GM23338 (cell line): ENCODE measurements around the gene TBC1D21. TPM values are rescaled to one million over a fixed set of nuclear protein-coding genes. Genes with fewer than 3 reads are reported as not detected.

Experiments used
- ATAC-seq: fragments of 200-7000 bp; cut with Tn5 transposase; 3 replicates; pipeline ENCODE4 v1.9.1; 2020
- DNase-seq: peaks from one replicate; pipeline ENCODE4 v3.0.0-alpha.2; 2015; ENCODE audit warnings: low spot score
- H2AFZ ChIP-seq: fragments of 200-600 bp; sonication (generic); 2 replicates; pipeline ENCODE4 v1.8.0; 2016; ENCODE audit warnings: antibody characterized with exemption, mild to moderate bottlenecking, moderate library complexity
- H3F3A ChIP-seq: fragments of 200-600 bp; sonication (generic); replicated peaks from 2 replicates; pipeline ENCODE4 v1.8.0; 2017; ENCODE audit warnings: antibody characterized with exemption, mixed run types, low read depth
- H3K27ac ChIP-seq: fragments of 200-600 bp; sonication (generic); 2 replicates; pipeline ENCODE4 v1.6.1; 2016; ENCODE audit warnings: low read depth
- H3K27me3 ChIP-seq: fragments of 200-600 bp; sonication (generic); 2 replicates; pipeline ENCODE4 v1.8.0; 2016; ENCODE audit warnings: mild to moderate bottlenecking, mixed run types, moderate library complexity; ENCODE audit not compliant: insufficient read depth
- H3K36me3 ChIP-seq: fragments of 200-600 bp; sonication (generic); 2 replicates; pipeline ENCODE4 v1.8.0; 2016; ENCODE audit warnings: mild to moderate bottlenecking; ENCODE audit not compliant: insufficient read depth
- H3K4me1 ChIP-seq: fragments of 200-600 bp; sonication (generic); 2 replicates; pipeline ENCODE4 v1.8.0; 2016; ENCODE audit warnings: mild to moderate bottlenecking, moderate library complexity; ENCODE audit not compliant: insufficient read depth
- H3K4me2 ChIP-seq: fragments of 200-600 bp; sonication (generic); 2 replicates; pipeline ENCODE4 v1.7.1; 2017; ENCODE audit warnings: mixed run types
- H3K4me3 ChIP-seq: fragments of 200-600 bp; sonication (generic); 2 replicates; pipeline ENCODE4 v1.6.1; 2016; ENCODE audit warnings: mixed run types
- H3K79me2 ChIP-seq: fragments of 200-600 bp; sonication (generic); replicated peaks from 2 replicates; pipeline ENCODE4 v1.8.0; 2017; ENCODE audit warnings: mild to moderate bottlenecking; ENCODE audit not compliant: insufficient read depth
- H3K9me2 ChIP-seq: fragments of 200-600 bp; sonication (generic); 2 replicates; pipeline ENCODE4 v1.8.0; 2017; ENCODE audit not compliant: insufficient read depth
- H4K20me1 ChIP-seq: fragments of 200-600 bp; sonication (generic); replicated peaks from 2 replicates; pipeline ENCODE4 v1.8.0; 2017; ENCODE audit warnings: mild to moderate bottlenecking; ENCODE audit not compliant: insufficient read depth
- H3K27ac Mint-ChIP-seq: 2 replicates; pipeline ENCODE4 v1.8.0; 2020; ENCODE audit warnings: inconsistent platforms, mild to moderate bottlenecking, moderate library complexity, mixed read lengths
- H3K27me3 Mint-ChIP-seq: 3 replicates; pipeline ENCODE4 v1.8.0; 2022; ENCODE audit warnings: low read depth, mild to moderate bottlenecking, moderate library complexity, mixed read lengths, inconsistent platforms; ENCODE audit not compliant: insufficient read depth, poor library complexity
- H3K36me3 Mint-ChIP-seq: 3 replicates; pipeline ENCODE4 v1.8.0; 2021; ENCODE audit warnings: low read depth, mild to moderate bottlenecking, inconsistent platforms, moderate library complexity, mixed read lengths
- H3K4me1 Mint-ChIP-seq: 3 replicates; pipeline ENCODE4 v1.8.0; 2020; ENCODE audit warnings: mild to moderate bottlenecking, inconsistent platforms, mixed read lengths
- H3K4me3 Mint-ChIP-seq: 3 replicates; pipeline ENCODE4 v1.8.0; 2021; ENCODE audit warnings: moderate library complexity, mild to moderate bottlenecking, inconsistent platforms, mixed read lengths
- H3K9me3 Mint-ChIP-seq: 3 replicates; pipeline ENCODE4 v1.8.0; 2020; ENCODE audit warnings: moderate library complexity, mild to moderate bottlenecking, inconsistent platforms, mixed read lengths
- EZH2 ChIP-seq: fragments of 200-600 bp; sonication (generic); IDR thresholded peaks from one replicate; pipeline ENCODE4 v1.8.0; 2017; ENCODE audit warnings: antibody characterized with exemption, mild to moderate bottlenecking, low read depth; ENCODE audit not compliant: unreplicated experiment
- EZH2phosphoT487 ChIP-seq: fragments of 200-600 bp; sonication (generic); IDR thresholded peaks from one replicate; pipeline ENCODE4 v1.8.1; 2018; ENCODE audit warnings: antibody characterized with exemption; ENCODE audit not compliant: unreplicated experiment
- JUNB ChIP-seq: IDR thresholded peaks from one replicate; pipeline ENCODE4 v1.6.1; 2016; ENCODE audit warnings: antibody characterized with exemption; ENCODE audit not compliant: unreplicated experiment
- POLR2AphosphoS5 ChIP-seq: IDR thresholded peaks from 2 replicates; pipeline ENCODE4 v1.6.1; 2016; ENCODE audit warnings: antibody characterized with exemption, low read depth
- ZNF331 ChIP-seq: fragments of 250-450 bp; sonication (Bioruptor Pico); IDR thresholded peaks from 2 replicates; pipeline ENCODE4 v1.5.0; 2020; ENCODE audit warnings: low read depth, mild to moderate bottlenecking, moderate library complexity
- polyA plus RNA-seq: library from polyadenylated mRNA; unstranded; fragments of >200 nt; fragmentation: Nextera tagmentation; extraction: Ambion mirVana; gene quantifications from 2 replicates; pipeline ENCODE4 v1.2.1, GENCODE V29; 2016
- total RNA-seq: library from RNA; depleted of rRNA; stranded (reverse); fragments of >200 nt; shearing (Covaris generic); gene quantifications from 2 replicates; pipeline ENCODE4 v1.2.3, GENCODE V29; 2014
- TF ChIP-seq, protein P1 (sequence below): IDR thresholded peaks from one replicate; pipeline ENCODE4 v1.6.1; 2018; ENCODE audit warnings: antibody characterized with exemption; ENCODE audit not compliant: unreplicated experiment
- TF ChIP-seq, protein P2 (sequence below), 2 experiments: fragments of 200-600 bp in 1 of 2; sonication (generic) in 1 of 2; conservative IDR thresholded peaks; 2 replicates each; pipeline versions ENCODE4 v1.5.1 to v1.6.1; 2016 to 2017; ENCODE audit warnings: antibody characterized with exemption in 2 of 2, low read depth in 2 of 2, mild to moderate bottlenecking in 2 of 2, moderate library complexity in 1 of 2

The TBC1D21 gene
- total and polyA plus RNA-seq, 2 experiments from 2014 or later = not detected

DNA sequence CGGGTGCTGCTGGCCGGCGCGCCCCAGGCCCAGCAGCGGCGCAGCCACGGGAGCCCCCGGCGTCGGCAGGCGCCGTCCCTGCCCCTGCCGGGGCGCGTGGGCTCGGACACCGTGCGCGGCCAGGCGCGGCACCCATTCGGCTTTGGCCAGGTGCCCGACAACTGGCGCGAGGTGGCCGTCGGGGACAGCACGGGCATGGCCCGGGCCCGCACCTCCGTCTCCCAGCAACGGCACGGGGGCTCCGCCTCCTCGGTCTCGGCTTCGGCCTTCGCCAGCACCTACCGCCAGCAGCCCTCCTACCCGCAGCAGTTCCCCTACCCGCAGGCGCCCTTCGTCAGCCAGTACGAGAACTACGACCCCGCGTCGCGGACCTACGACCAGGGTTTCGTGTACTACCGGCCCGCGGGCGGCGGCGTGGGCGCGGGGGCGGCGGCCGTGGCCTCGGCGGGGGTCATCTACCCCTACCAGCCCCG, 53.7 kb downstream of the TBC1D21 start (continued):
- TF ChIP-seq, protein P1, sequence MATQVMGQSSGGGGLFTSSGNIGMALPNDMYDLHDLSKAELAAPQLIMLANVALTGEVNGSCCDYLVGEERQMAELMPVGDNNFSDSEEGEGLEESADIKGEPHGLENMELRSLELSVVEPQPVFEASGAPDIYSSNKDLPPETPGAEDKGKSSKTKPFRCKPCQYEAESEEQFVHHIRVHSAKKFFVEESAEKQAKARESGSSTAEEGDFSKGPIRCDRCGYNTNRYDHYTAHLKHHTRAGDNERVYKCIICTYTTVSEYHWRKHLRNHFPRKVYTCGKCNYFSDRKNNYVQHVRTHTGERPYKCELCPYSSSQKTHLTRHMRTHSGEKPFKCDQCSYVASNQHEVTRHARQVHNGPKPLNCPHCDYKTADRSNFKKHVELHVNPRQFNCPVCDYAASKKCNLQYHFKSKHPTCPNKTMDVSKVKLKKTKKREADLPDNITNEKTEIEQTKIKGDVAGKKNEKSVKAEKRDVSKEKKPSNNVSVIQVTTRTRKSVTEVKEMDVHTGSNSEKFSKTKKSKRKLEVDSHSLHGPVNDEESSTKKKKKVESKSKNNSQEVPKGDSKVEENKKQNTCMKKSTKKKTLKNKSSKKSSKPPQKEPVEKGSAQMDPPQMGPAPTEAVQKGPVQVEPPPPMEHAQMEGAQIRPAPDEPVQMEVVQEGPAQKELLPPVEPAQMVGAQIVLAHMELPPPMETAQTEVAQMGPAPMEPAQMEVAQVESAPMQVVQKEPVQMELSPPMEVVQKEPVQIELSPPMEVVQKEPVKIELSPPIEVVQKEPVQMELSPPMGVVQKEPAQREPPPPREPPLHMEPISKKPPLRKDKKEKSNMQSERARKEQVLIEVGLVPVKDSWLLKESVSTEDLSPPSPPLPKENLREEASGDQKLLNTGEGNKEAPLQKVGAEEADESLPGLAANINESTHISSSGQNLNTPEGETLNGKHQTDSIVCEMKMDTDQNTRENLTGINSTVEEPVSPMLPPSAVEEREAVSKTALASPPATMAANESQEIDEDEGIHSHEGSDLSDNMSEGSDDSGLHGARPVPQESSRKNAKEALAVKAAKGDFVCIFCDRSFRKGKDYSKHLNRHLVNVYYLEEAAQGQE = no peak
- TF ChIP-seq EZH2 (no peak), ZNF331 (no peak)

DNA sequence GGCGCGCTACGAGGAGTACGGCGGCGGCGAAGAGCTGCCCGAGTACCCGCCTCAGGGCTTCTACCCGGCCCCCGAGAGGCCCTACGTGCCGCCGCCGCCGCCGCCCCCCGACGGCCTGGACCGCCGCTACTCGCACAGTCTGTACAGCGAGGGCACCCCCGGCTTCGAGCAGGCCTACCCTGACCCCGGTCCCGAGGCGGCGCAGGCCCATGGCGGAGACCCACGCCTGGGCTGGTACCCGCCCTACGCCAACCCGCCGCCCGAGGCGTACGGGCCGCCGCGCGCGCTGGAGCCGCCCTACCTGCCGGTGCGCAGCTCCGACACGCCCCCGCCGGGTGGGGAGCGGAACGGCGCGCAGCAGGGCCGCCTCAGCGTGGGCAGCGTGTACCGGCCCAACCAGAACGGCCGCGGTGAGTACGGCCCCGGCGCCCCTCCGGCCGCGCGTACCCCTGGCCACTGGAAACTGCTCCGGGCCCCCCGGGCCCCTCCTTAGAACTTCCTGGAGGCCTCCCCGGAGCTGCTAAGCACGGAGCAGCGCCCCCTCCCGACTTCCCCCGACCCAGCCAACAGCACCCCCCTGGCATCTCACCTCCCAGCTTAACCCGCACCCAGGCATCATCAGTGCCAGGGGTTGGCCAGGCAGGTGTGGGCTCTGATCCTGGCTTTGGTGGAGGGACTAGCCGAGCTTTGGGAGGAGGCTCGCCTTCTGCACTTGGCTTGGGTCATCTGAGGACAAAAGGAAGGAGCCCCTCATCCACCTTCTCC, 54.3 kb downstream of the TBC1D21 start:
- Histone ChIP-seq H3K79me2 (no peaks in the 10 kb centered on the region), H3K4me1 (peaks cover 38% of the 10 kb centered on the region), H3K4me3 (peak overlapping the region; percentile 75), H3F3A (no peaks in the 10 kb centered on the region), H3K9me2 (no peaks in the 10 kb centered on the region), H4K20me1 (no peaks in the 10 kb centered on the region), H3K27ac (no peak overlapping the region), H3K27me3 (peaks cover 15% of the 10 kb centered on the region; the same call in 1 of the 2 replicates), H3K36me3 (no peaks in the 10 kb centered on the region), H2AFZ (peak overlapping the region; percentile 76), H3K4me2 (peak overlapping the region; percentile 95)
- no peaks in the 10 kb centered on the region for H3K9me3 Mint-ChIP-seq
- H3K27me3 Mint-ChIP-seq = peaks cover 26% of the 10 kb centered on the region
- peaks cover 44% of the 10 kb centered on the region for H3K4me1 Mint-ChIP-seq
- H3K36me3 Mint-ChIP-seq = no peaks in the 10 kb centered on the region; the same call in 1 of the 3 replicates
- H3K27ac Mint-ChIP-seq = no peak overlapping the region
- DNase-seq (peak; percentile 81), ATAC-seq (peak; percentile 52)
- H3K4me3 Mint-ChIP-seq = peak overlapping the region; percentile 72
- TF ChIP-seq POLR2AphosphoS5 = no peak; the same call in none of the 2 replicates
- TF ChIP-seq, protein P2, sequence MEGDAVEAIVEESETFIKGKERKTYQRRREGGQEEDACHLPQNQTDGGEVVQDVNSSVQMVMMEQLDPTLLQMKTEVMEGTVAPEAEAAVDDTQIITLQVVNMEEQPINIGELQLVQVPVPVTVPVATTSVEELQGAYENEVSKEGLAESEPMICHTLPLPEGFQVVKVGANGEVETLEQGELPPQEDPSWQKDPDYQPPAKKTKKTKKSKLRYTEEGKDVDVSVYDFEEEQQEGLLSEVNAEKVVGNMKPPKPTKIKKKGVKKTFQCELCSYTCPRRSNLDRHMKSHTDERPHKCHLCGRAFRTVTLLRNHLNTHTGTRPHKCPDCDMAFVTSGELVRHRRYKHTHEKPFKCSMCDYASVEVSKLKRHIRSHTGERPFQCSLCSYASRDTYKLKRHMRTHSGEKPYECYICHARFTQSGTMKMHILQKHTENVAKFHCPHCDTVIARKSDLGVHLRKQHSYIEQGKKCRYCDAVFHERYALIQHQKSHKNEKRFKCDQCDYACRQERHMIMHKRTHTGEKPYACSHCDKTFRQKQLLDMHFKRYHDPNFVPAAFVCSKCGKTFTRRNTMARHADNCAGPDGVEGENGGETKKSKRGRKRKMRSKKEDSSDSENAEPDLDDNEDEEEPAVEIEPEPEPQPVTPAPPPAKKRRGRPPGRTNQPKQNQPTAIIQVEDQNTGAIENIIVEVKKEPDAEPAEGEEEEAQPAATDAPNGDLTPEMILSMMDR (conservative IDR thresholded peaks at IDR 0.05; ENCODE audit: low read depth in 2 of 2) = peak; percentile 57 to 69

DNA sequence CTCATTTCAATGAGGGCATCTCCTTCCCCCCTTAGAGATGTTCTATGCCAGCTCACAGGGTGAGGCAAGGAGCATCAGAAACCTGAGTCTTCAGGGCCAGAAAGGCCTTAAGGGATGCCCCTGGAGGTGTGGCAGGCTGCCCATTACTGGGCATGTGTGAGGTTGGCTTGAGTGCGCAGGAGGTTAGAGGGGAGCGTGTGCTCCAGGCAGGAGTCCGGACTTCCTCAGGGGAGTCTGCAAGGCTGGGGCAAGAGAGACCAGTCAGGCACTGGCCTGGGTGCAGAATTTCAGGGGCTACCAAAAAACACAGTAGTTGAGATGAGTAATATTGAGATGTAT, 54.8 kb downstream of the TBC1D21 start:
- no peaks in the 10 kb centered on the region for H3K9me3 Mint-ChIP-seq
- no peaks in the 10 kb centered on the region; the same call in 1 of the 3 replicates for H3K36me3 Mint-ChIP-seq
- peak overlapping the region; percentile 72 for H3K4me3 Mint-ChIP-seq
- H3K4me1 Mint-ChIP-seq = peaks cover 39% of the 10 kb centered on the region
- ATAC-seq = no peak
- no peaks in the 10 kb centered on the region for H3F3A ChIP-seq
- no peaks in the 10 kb centered on the region for H3K9me2 ChIP-seq
- H4K20me1 ChIP-seq = no peaks in the 10 kb centered on the region
- H3K79me2 ChIP-seq = no peaks in the 10 kb centered on the region
- no peak overlapping the region for H3K27ac ChIP-seq
- peak overlapping the region; percentile 95 for H3K4me2 ChIP-seq
- peaks cover 32% of the 10 kb centered on the region for H3K4me1 ChIP-seq
- H3K27ac Mint-ChIP-seq = no peak overlapping the region
- peaks cover 29% of the 10 kb centered on the region for H3K27me3 Mint-ChIP-seq
- peak overlapping the region; percentile 76 for H2AFZ ChIP-seq
- H3K27me3 ChIP-seq = peaks cover 15% of the 10 kb centered on the region; the same call in 1 of the 2 replicates
- H3K4me3 ChIP-seq = peak overlapping the region; percentile 75
- DNase-seq = no peak
- no peaks in the 10 kb centered on the region for H3K36me3 ChIP-seq
- TF ChIP-seq EZH2phosphoT487 = no peak
- TF ChIP-seq JUNB = no peak
